IMR-90 (cell line): ENCODE results near the gene SUGCT. TPM values are rescaled to one million over a fixed set of nuclear protein-coding genes. Genes with fewer than 3 reads are reported as not detected.

Experiments used
- ATAC-seq: fragments of 200-7000 bp; cut with Tn5 transposase; 2 replicates; pipeline ENCODE4 v1.9.1; 2020; ENCODE audit warnings: low read depth, mild to moderate bottlenecking, moderate library complexity
- BruUV-seq: library from RNA; stranded (reverse); fragments of 400-500 nt; replicated peaks from 2 replicates; lab custom pipeline; 2021; lab: Mats Ljungman, UMichigan
- CTCF ChIA-PET: fragments of 300-600 bp; formaldehyde crosslinking; extraction: SDS; loops from one replicate; lab custom pipeline; 2021; ENCODE audit warnings: antibody characterized with exemption; lab: Yijun Ruan, JAX
- POLR2A ChIA-PET: fragments of 300-600 bp; sonication (Branson Sonifier 250); formaldehyde crosslinking; loops from one replicate; lab custom pipeline; 2022; ENCODE audit warnings: antibody characterized with exemption; ENCODE audit not compliant: unreplicated experiment; lab: Charles Lee
- DNase-seq: peaks from one replicate; pipeline ENCODE4 v3.0.0; 2013
- H2AFZ ChIP-seq: replicated peaks from 2 replicates; pipeline ENCODE3; 2013; ENCODE audit warnings: low read length, mild to moderate bottlenecking; ENCODE audit not compliant: poor library complexity
- H2AK5ac ChIP-seq: 2 replicates; pipeline ENCODE4 v1.6.1; 2013; ENCODE audit warnings: low read depth, low read length, inconsistent platforms
- H2AK9ac ChIP-seq: replicated peaks from 2 replicates; pipeline ENCODE3; 2013; ENCODE audit warnings: mild to moderate bottlenecking, low read depth, low read length, moderate library complexity; ENCODE audit not compliant: poor library complexity
- H2BK120ac ChIP-seq: 2 replicates; pipeline ENCODE4 v1.6.1; 2013; ENCODE audit warnings: low read depth, low read length, inconsistent platforms
- H2BK15ac ChIP-seq: 3 replicates; pipeline ENCODE4 v1.6.1; 2013; ENCODE audit warnings: low read depth, low read length, inconsistent platforms
- H2BK20ac ChIP-seq: 2 replicates; pipeline ENCODE4 v1.6.1; 2013; ENCODE audit warnings: low read depth, mild to moderate bottlenecking, inconsistent platforms, low read length, moderate library complexity
- H2BK5ac ChIP-seq: 2 replicates; pipeline ENCODE4 v1.6.1; 2013; ENCODE audit warnings: mild to moderate bottlenecking, low read depth, low read length, inconsistent platforms; ENCODE audit not compliant: poor library complexity, severe bottlenecking
- H3K14ac ChIP-seq: replicated peaks from 2 replicates; pipeline ENCODE4 v1.6.1; 2013; ENCODE audit warnings: low read depth, low read length, inconsistent platforms
- H3K18ac ChIP-seq: 2 replicates; pipeline ENCODE4 v1.6.1; 2013; ENCODE audit warnings: low read depth, low read length, control low read depth
- H3K23ac ChIP-seq: 2 replicates; pipeline ENCODE4 v1.6.1; 2013; ENCODE audit warnings: low read depth, low read length, inconsistent platforms
- H3K27ac ChIP-seq: 2 replicates; pipeline ENCODE4 v1.5.1; 2013; ENCODE audit warnings: mild to moderate bottlenecking, control low read depth, low read length; ENCODE audit not compliant: insufficient read depth
- H3K27me3 ChIP-seq: 2 replicates; pipeline ENCODE4 v1.6.1; 2013; ENCODE audit warnings: low read length; ENCODE audit not compliant: control insufficient read depth, insufficient read depth
- H3K36me3 ChIP-seq: 2 replicates; pipeline ENCODE4 v1.6.1; 2013; ENCODE audit warnings: low read length, mixed read lengths; ENCODE audit not compliant: control insufficient read depth, insufficient read depth
- H3K4ac ChIP-seq: 2 replicates; pipeline ENCODE4 v1.6.1; 2013; ENCODE audit warnings: low read depth, low read length, inconsistent platforms
- H3K4me1 ChIP-seq: 2 replicates; pipeline ENCODE4 v1.6.1; 2013; ENCODE audit warnings: low read length, mixed read lengths; ENCODE audit not compliant: control insufficient read depth, insufficient read depth
- H3K4me2 ChIP-seq: 2 replicates; pipeline ENCODE4 v1.6.1; 2013; ENCODE audit warnings: low read depth, mild to moderate bottlenecking, control low read depth, low read length, moderate library complexity
- H3K4me3 ChIP-seq: 2 replicates; pipeline ENCODE4 v1.5.1; 2013; ENCODE audit warnings: low read depth, mild to moderate bottlenecking, control low read depth, low read length, moderate library complexity; ENCODE audit not compliant: insufficient read depth
- H3K56ac ChIP-seq: 2 replicates; pipeline ENCODE4 v1.6.1; 2013; ENCODE audit warnings: low read length, inconsistent platforms; ENCODE audit not compliant: insufficient read depth; ENCODE audit errors: extremely low read depth
- H3K79me1 ChIP-seq, 2 experiments: 2 replicates each; pipeline ENCODE4 v1.6.1; 2013; ENCODE audit warnings: low read length in 2 of 2, inconsistent platforms in 1 of 2, low read depth in 1 of 2
- H3K9ac ChIP-seq: 2 replicates; pipeline ENCODE4 v1.6.1; 2013; ENCODE audit warnings: low read depth, low read length, control low read depth
- H3K9me1 ChIP-seq: 2 replicates; pipeline ENCODE4 v1.6.1; 2013; ENCODE audit warnings: low read length, inconsistent platforms; ENCODE audit not compliant: insufficient read depth
- H3K9me3 ChIP-seq: 2 replicates; pipeline ENCODE4 v1.6.1; 2013; ENCODE audit warnings: low read length; ENCODE audit not compliant: control insufficient read depth, insufficient read depth
- H4K20me1 ChIP-seq: 2 replicates; pipeline ENCODE4 v1.6.1; 2013; ENCODE audit warnings: low read length, inconsistent platforms; ENCODE audit not compliant: insufficient read depth
- H4K5ac ChIP-seq: 2 replicates; pipeline ENCODE4 v1.6.1; 2013; ENCODE audit warnings: mild to moderate bottlenecking, low read depth, low read length, control low read depth
- H4K8ac ChIP-seq, 2 experiments: 2 replicates each; pipeline ENCODE4 v1.6.1; 2013; ENCODE audit warnings: low read depth in 2 of 2, low read length in 2 of 2, control low read depth in 1 of 2, inconsistent platforms in 1 of 2
- H4K91ac ChIP-seq: 2 replicates; pipeline ENCODE4 v1.6.1; 2013; ENCODE audit warnings: low read depth, low read length, inconsistent platforms; ENCODE audit not compliant: insufficient read depth
- BHLHE40 ChIP-seq: fragments of 150-350 bp; IDR thresholded peaks from 2 replicates; pipeline ENCODE4 v1.6.1; 2016; ENCODE audit warnings: mild to moderate bottlenecking, low read depth, low read length
- CEBPB ChIP-seq: IDR thresholded peaks from 2 replicates; pipeline ENCODE4 v1.6.1; 2012; ENCODE audit warnings: low read depth, low read length, improper control_type of control experiment
- CHD1 ChIP-seq: IDR thresholded peaks from 2 replicates; pipeline ENCODE4 v1.6.1; 2012; ENCODE audit warnings: low read depth, low read length, improper control_type of control experiment
- CTCF ChIP-seq: conservative IDR thresholded peaks from 2 replicates; pipeline ENCODE4 v1.5.1; 2012; ENCODE audit warnings: mild to moderate bottlenecking, low read depth, low read length, improper control_type of control experiment
- ELK1 ChIP-seq: fragments of 150-350 bp; IDR thresholded peaks from 2 replicates; pipeline ENCODE4 v1.6.1; 2016; ENCODE audit warnings: low read depth, mild to moderate bottlenecking, low read length, moderate library complexity, borderline replicate concordance
- FOS ChIP-seq: fragments of 150-350 bp; IDR thresholded peaks from 2 replicates; pipeline ENCODE4 v1.6.1; 2016; ENCODE audit warnings: low read depth, low read length
- MAFK ChIP-seq: IDR thresholded peaks from 2 replicates; pipeline ENCODE4 v1.6.1; 2012; ENCODE audit warnings: low read depth, low read length, improper control_type of control experiment
- MAZ ChIP-seq: IDR thresholded peaks from 2 replicates; pipeline ENCODE4 v1.6.1; 2012; ENCODE audit warnings: low read depth, mild to moderate bottlenecking, low read length, improper control_type of control experiment, moderate library complexity, borderline replicate concordance
- MXI1 ChIP-seq: IDR thresholded peaks from 2 replicates; pipeline ENCODE4 v1.6.1; 2012; ENCODE audit warnings: low read depth, mild to moderate bottlenecking, low read length, moderate library complexity, borderline replicate concordance
- NFE2L2 ChIP-seq: fragments of 150-350 bp; IDR thresholded peaks from 2 replicates; pipeline ENCODE4 v1.6.1; 2016; ENCODE audit warnings: low read depth, mild to moderate bottlenecking, low read length
- POLR2A ChIP-seq: IDR thresholded peaks from 2 replicates; pipeline ENCODE4 v1.6.1; 2012; ENCODE audit warnings: mild to moderate bottlenecking, low read depth, low read length
- RAD21 ChIP-seq: IDR thresholded peaks from 2 replicates; pipeline ENCODE4 v1.6.1; 2012; ENCODE audit warnings: low read length, improper control_type of control experiment
- RCOR1 ChIP-seq: IDR thresholded peaks from 2 replicates; pipeline ENCODE4 v1.6.1; 2012; ENCODE audit warnings: mild to moderate bottlenecking, low read length, improper control_type of control experiment; ENCODE audit not compliant: insufficient replicate concordance
- RFX5 ChIP-seq: IDR thresholded peaks from 2 replicates; pipeline ENCODE4 v1.8.0; 2012; ENCODE audit warnings: low read depth, mild to moderate bottlenecking, low read length, moderate library complexity
- SMC3 ChIP-seq: fragments of 150-350 bp; IDR thresholded peaks from 2 replicates; pipeline ENCODE4 v1.6.1; 2016; ENCODE audit warnings: low read depth, mild to moderate bottlenecking, antibody characterized with exemption, low read length, moderate library complexity
- USF2 ChIP-seq: fragments of 150-350 bp; IDR thresholded peaks from 2 replicates; pipeline ENCODE4 v1.6.1; 2017; ENCODE audit warnings: mild to moderate bottlenecking, antibody characterized with exemption, low read length, low read depth
- WGBS, 2 experiments: methylation state at CpG; one replicate each; pipeline versions ENCODE4 v1.1.5 to v1.1.7; 2013; ENCODE audit warnings: missing lambda C conversion rate in 2 of 2; ENCODE audit not compliant: insufficient read length in 1 of 2; ENCODE audit errors: extremely low coverage in 2 of 2; 5-methylcytosine and 5-hydroxymethylcytosine counted together
- dilution Hi-C: fragments of 300-500 bp; cut with HindIII; formaldehyde crosslinking; loops from one replicate; pipeline ENCODE4 v1.14.3; 2018; ENCODE audit warnings: low sequenced_read_pairs; ENCODE audit not compliant: unreplicated experiment
- in situ Hi-C: fragments of 300-500 bp; cut with MboI; formaldehyde crosslinking; loops from 3 replicates; pipeline ENCODE4 v1.14.3; 2019; ENCODE audit warnings: low sequenced_read_pairs, inconsistent platforms, mixed read lengths
- intact Hi-C: fragments of 100-400 bp; cut with micrococcal nuclease; formaldehyde crosslinking; loops from 2 replicates; pipeline ENCODE4 v1.10.0; 2022
- polyA plus RNA-seq, 3 experiments: library from polyadenylated mRNA; depleted of rRNA; stranded (reverse); fragments of >200 nt; gene quantifications; 2 replicates each; pipeline ENCODE4 v1.2.3, GENCODE V29; 2012; ENCODE audit warnings: low replicate concordance in 1 of 3
- total RNA-seq: library from RNA; depleted of rRNA; stranded (reverse); fragments of >200 nt; gene quantifications from 2 replicates; pipeline ENCODE4 v1.2.3, GENCODE V29; 2012

The SUGCT gene
- total and polyA plus RNA-seq, 2 of the 4 experiments (the other 2 are of a cell fraction): 5.9 to 8.3 TPM

- ATAC-seq: no peak
- POLR2A ChIA-PET: no interaction called here
- Histone ChIP-seq H4K8ac (no peak overlapping the region), H4K20me1 (no peaks in the 10 kb centered on the region), H3K9me1 (no peaks in the 10 kb centered on the region), H3K9ac (no peak overlapping the region), H2AK9ac (no peak overlapping the region), H3K4ac (no peak overlapping the region), H3K4me3 (no peak overlapping the region), H3K23ac (no peak overlapping the region), H3K79me1 (no peaks in the 10 kb centered on the region), H3K4me1 (peaks cover 2% of the 10 kb centered on the region; the same call in 1 of the 2 replicates), H3K36me3 (no peaks in the 10 kb centered on the region), H3K18ac (no peak overlapping the region), H3K27ac (no peak overlapping the region), H2AFZ (no peak overlapping the region), H2BK120ac (no peak overlapping the region), H4K5ac (no peak overlapping the region), H3K56ac (no peak overlapping the region), H4K91ac (no peak overlapping the region), H3K14ac (no peak overlapping the region), H3K4me2 (no peak overlapping the region), H3K27me3 (no peaks in the 10 kb centered on the region), H2BK5ac (no peak overlapping the region), H2AK5ac (no peak overlapping the region), H2BK20ac (no peak overlapping the region), H2BK15ac (no peak overlapping the region), H3K9me3 (no peaks in the 10 kb centered on the region)
- CTCF ChIA-PET: no interaction called here
- in situ Hi-C loops (no loop called here), dilution Hi-C loops (no loop called here), intact Hi-C loops (no loop called here)
- DNase-seq: no peak
- 90% methylated on average over 3 of the region's 3 CpGs; no CpG with 5 or more reads in 1 of the 2 experiments for WGBS, 2 experiments
- BruUV-seq: no TSS peak
- TF ChIP-seq CHD1 (no peak), CTCF (no peak), MAFK (no peak), CEBPB (no peak), POLR2A (no peak), NFE2L2 (no peak), MAZ (no peak), BHLHE40 (no peak), RAD21 (no peak), RCOR1 (no peak), RFX5 (no peak), USF2 (no peak), FOS (no peak), ELK1 (no peak), MXI1 (no peak), SMC3 (no peak)
Measured at GRCh38 chr7:40393660-40394059, 258.9 kb downstream of the SUGCT start.
